HCT116 (cell line): ENCODE data around the gene LYRM7.

Experiments used
- POLR2AphosphoS5 ChIP-seq: IDR thresholded peaks from 2 replicates; pipeline ENCODE4 v1.6.1; 2011; ENCODE audit warnings: mild to moderate bottlenecking, low read depth, low read length, moderate library complexity
- RAD21 ChIP-seq: IDR thresholded peaks from 2 replicates; pipeline ENCODE4 v1.6.1; 2012; ENCODE audit warnings: low read depth, mild to moderate bottlenecking
- ZBTB33 ChIP-seq: IDR thresholded peaks from 2 replicates; pipeline ENCODE4 v1.6.1; 2011; ENCODE audit warnings: mild to moderate bottlenecking, low read length, moderate library complexity; ENCODE audit not compliant: insufficient replicate concordance; ENCODE audit errors: extremely low read depth

GRCh38 chr5:131206772-131207171 is 36.0 kb downstream of the LYRM7 start:
- TF ChIP-seq POLR2AphosphoS5 (no peak), RAD21 (no peak), ZBTB33 (no peak)
